Neural cell (in vitro differentiated cells): Measurements from ENCODE around the gene ASRGL1.

Experiments
- CTCF ChIP-seq: fragments of 450-650 bp; IDR thresholded peaks from 2 replicates; pipeline ENCODE4 v1.5.1; 2014; ENCODE audit warnings: antibody characterized with exemption, mild to moderate bottlenecking, moderate library complexity; ENCODE audit not compliant: poor library complexity, severe bottlenecking
- EP300 ChIP-seq: fragments of 450-650 bp; conservative IDR thresholded peaks from 2 replicates; pipeline ENCODE4 v1.6.1; 2014; ENCODE audit warnings: antibody characterized with exemption, mild to moderate bottlenecking, moderate library complexity; ENCODE audit not compliant: poor library complexity, severe bottlenecking
- EZH2 ChIP-seq: fragments of 200-600, 300-800 bp; shearing (Covaris generic), sonication (generic); IDR thresholded peaks from 2 replicates; pipeline ENCODE4 v1.6.1; 2014; ENCODE audit warnings: antibody characterized with exemption, low read length, borderline replicate concordance, mild to moderate bottlenecking; ENCODE audit not compliant: insufficient read depth, poor library complexity, severe bottlenecking
- MXI1 ChIP-seq: fragments of 450-650 bp; conservative IDR thresholded peaks from 2 replicates; pipeline ENCODE4 v1.6.1; 2014; ENCODE audit warnings: antibody characterized with exemption, mild to moderate bottlenecking; ENCODE audit not compliant: poor library complexity, severe bottlenecking
- REST ChIP-seq: IDR thresholded peaks from 2 replicates; pipeline ENCODE4 v1.6.1; 2012; ENCODE audit warnings: borderline replicate concordance

DNA sequence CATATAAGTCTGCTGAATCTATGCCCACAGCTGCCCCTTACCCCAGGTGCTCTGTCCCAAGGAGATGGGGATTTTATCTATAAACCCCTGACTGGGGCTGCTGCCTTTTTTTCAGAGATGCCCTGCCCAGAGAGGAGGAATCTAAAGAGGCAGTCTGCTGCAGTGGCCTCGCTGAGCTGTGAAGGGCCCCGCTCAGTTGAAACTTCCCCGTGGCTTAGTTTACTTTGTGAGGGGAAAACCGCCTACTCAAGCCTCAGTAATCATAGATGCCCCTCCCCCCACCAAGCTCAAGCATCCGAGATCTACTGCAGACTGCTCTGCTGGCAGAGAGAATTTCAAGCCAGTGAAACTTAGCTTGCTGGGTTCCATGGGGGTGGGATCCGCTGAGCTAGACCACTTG is 31.0 kb upstream of the ASRGL1 start:
- TF ChIP-seq CTCF (no peak), EP300 (no peak), REST (no peak), MXI1 (no peak), EZH2 (no peak)
